OCI-LY7 (cell line): ENCODE results near the gene SMYD3. TPM values are rescaled to one million over a fixed set of nuclear protein-coding genes. Genes with fewer than 3 reads are reported as not detected.

Experiments used
- BruUV-seq: library from RNA; stranded (reverse); fragments of 400-500 nt; replicated peaks from 2 replicates; lab custom pipeline; 2021; lab: Mats Ljungman, UMichigan
- CTCF ChIA-PET: fragments of 300-600 bp; sonication (Branson Sonifier 250); formaldehyde crosslinking; loops from one replicate; lab custom pipeline; 2022; ENCODE audit warnings: antibody characterized with exemption; ENCODE audit not compliant: unreplicated experiment; lab: Charles Lee
- POLR2A ChIA-PET: fragments of 300-600 bp; sonication (Branson Sonifier 250); formaldehyde crosslinking; loops from one replicate; lab custom pipeline; 2022; ENCODE audit warnings: antibody characterized with exemption; lab: Charles Lee
- DNase-seq: peaks from one replicate; pipeline ENCODE4 v3.0.0-alpha.2; 2015; ENCODE audit warnings: low spot score
- H2AFZ ChIP-seq: fragments of 200-600 bp; sonication (generic), shearing (Covaris generic); 2 replicates; pipeline ENCODE4 v1.6.1; 2014; ENCODE audit warnings: mild to moderate bottlenecking, antibody characterized with exemption, low read length, moderate library complexity
- H3K27ac ChIP-seq: fragments of 200-600 bp; sonication (generic); 2 replicates; pipeline ENCODE4 v1.5.1; 2014; ENCODE audit warnings: mixed run types, low read depth, mild to moderate bottlenecking, moderate library complexity, low read length, inconsistent platforms; ENCODE audit not compliant: poor library complexity, severe bottlenecking
- H3K36me3 ChIP-seq: fragments of 200-600 bp; sonication (generic); 2 replicates; pipeline ENCODE4 v1.6.1; 2014; ENCODE audit warnings: mild to moderate bottlenecking, antibody characterized with exemption, low read length, moderate library complexity, mixed read lengths; ENCODE audit not compliant: insufficient read depth
- H3K4me1 ChIP-seq: fragments of 200-600 bp; sonication (generic); 2 replicates; pipeline ENCODE4 v1.5.1; 2014; ENCODE audit warnings: mild to moderate bottlenecking, low read length; ENCODE audit not compliant: insufficient read depth, poor library complexity, severe bottlenecking
- H3K4me2 ChIP-seq: fragments of 200-600 bp; sonication (generic); 2 replicates; pipeline ENCODE4 v1.6.1; 2014; ENCODE audit warnings: mild to moderate bottlenecking, low read length
- H3K4me3 ChIP-seq: fragments of 200-600 bp; sonication (generic); 2 replicates; pipeline ENCODE4 v1.5.1; 2014; ENCODE audit warnings: mild to moderate bottlenecking, low read depth, low read length; ENCODE audit not compliant: poor library complexity, severe bottlenecking
- H3K79me2 ChIP-seq: fragments of 200-600 bp; sonication (generic); 2 replicates; pipeline ENCODE4 v1.6.1; 2016; ENCODE audit warnings: low read depth, mild to moderate bottlenecking, low read length, moderate library complexity, mixed read lengths; ENCODE audit not compliant: insufficient read depth
- H3K9me2 ChIP-seq: fragments of 200-600 bp; sonication (generic); 2 replicates; pipeline ENCODE4 v1.6.1; 2016; ENCODE audit warnings: mild to moderate bottlenecking, low read length, mixed read lengths; ENCODE audit not compliant: insufficient read depth
- H3K9me3 ChIP-seq: fragments of 200-600 bp; sonication (generic); 2 replicates; pipeline ENCODE4 v1.6.1; 2014; ENCODE audit warnings: mild to moderate bottlenecking, mixed run types, low read length, mixed read lengths
- H4K20me1 ChIP-seq: fragments of 200-600 bp; sonication (generic); 2 replicates; pipeline ENCODE4 v1.6.1; 2014; ENCODE audit warnings: mild to moderate bottlenecking, antibody characterized with exemption, low read length, moderate library complexity, mixed read lengths; ENCODE audit not compliant: insufficient read depth
- CTCF ChIP-seq: fragments of 200-600 bp; sonication (generic); conservative IDR thresholded peaks from 2 replicates; pipeline ENCODE4 v1.5.1; 2014; ENCODE audit warnings: mild to moderate bottlenecking, antibody characterized with exemption, low read length, moderate library complexity, mixed read lengths
- EZH2phosphoT487 ChIP-seq: fragments of 200-600 bp; sonication (generic); IDR thresholded peaks from 2 replicates; pipeline ENCODE4 v1.6.1; 2018; ENCODE audit warnings: low read depth, borderline replicate concordance, mild to moderate bottlenecking, mixed run types, antibody characterized with exemption, low read length, moderate library complexity, mixed read lengths
- intact Hi-C: fragments of 100-400 bp; cut with micrococcal nuclease; formaldehyde crosslinking; loops from one replicate; pipeline ENCODE4 v1.10.0; 2022; ENCODE audit not compliant: unreplicated experiment
- total RNA-seq, 2 experiments: library from RNA; depleted of rRNA in 1 of 2; stranded (reverse); fragments of >200 nt in 1 of 2; shearing (Covaris generic) in 1 of 2; gene quantifications; 2 replicates each; pipeline ENCODE4 v1.2.3, GENCODE V29; 2014 to 2022

SMYD3 gene
- total RNA-seq, 2 experiments from 2014 or later = 28.9 to 34.5 TPM

- CTCF ChIA-PET = no interaction called here
- H3K9me3 ChIP-seq = no peaks in the 10 kb centered on the region
- H3K4me3 ChIP-seq = no peak overlapping the region
- no peaks in the 10 kb centered on the region for H3K9me2 ChIP-seq
- no peak overlapping the region for H3K27ac ChIP-seq
- TF ChIP-seq EZH2phosphoT487 = no peak
- no peak for TF ChIP-seq CTCF
- H2AFZ ChIP-seq = no peak overlapping the region
- H4K20me1 ChIP-seq = no peaks in the 10 kb centered on the region
- H3K79me2 ChIP-seq = no peaks in the 10 kb centered on the region
- no TSS peak for BruUV-seq
- no peak for DNase-seq
- H3K4me1 ChIP-seq = no peaks in the 10 kb centered on the region
- H3K4me2 ChIP-seq = no peak overlapping the region
- H3K36me3 ChIP-seq = no peaks in the 10 kb centered on the region
- intact Hi-C loops = no loop called here
- POLR2A ChIA-PET = no interaction called here
Observed at GRCh38 chr1:246064891-246065290, 442.2 kb downstream of the SMYD3 start.

- Histone ChIP-seq H4K20me1 (no peaks in the 10 kb centered on the region), H3K4me1 (no peaks in the 10 kb centered on the region), H3K9me3 (no peaks in the 10 kb centered on the region), H3K27ac (no peak overlapping the region), H3K4me2 (no peak overlapping the region), H3K9me2 (no peaks in the 10 kb centered on the region), H2AFZ (no peak overlapping the region), H3K36me3 (no peaks in the 10 kb centered on the region), H3K4me3 (no peak overlapping the region), H3K79me2 (no peaks in the 10 kb centered on the region)
- CTCF ChIA-PET = no interaction called here
- no peak for TF ChIP-seq EZH2phosphoT487
- TF ChIP-seq CTCF = no peak
- intact Hi-C loops = no loop called here
- no peak for DNase-seq
- POLR2A ChIA-PET = no interaction called here
- BruUV-seq = no TSS peak
Observed at GRCh38 chr1:246063013-246063616, 444.0 kb downstream of the SMYD3 start.

- Histone ChIP-seq H3K9me3 (no peaks in the 10 kb centered on the region), H3K9me2 (no peaks in the 10 kb centered on the region), H2AFZ (no peak overlapping the region), H4K20me1 (no peaks in the 10 kb centered on the region), H3K4me2 (no peak overlapping the region), H3K4me1 (no peaks in the 10 kb centered on the region), H3K4me3 (no peak overlapping the region), H3K79me2 (no peaks in the 10 kb centered on the region), H3K27ac (no peak overlapping the region), H3K36me3 (no peaks in the 10 kb centered on the region)
- ChIA-PET CTCF (no interaction called here), POLR2A (interaction anchor here (0.6 to 0.7 kb wide), 2 partner anchors 10 to 1800 kb away, joined by 3 read pairs; no protein-coding TSS in a partner anchor)
- TF ChIP-seq EZH2phosphoT487 (no peak), CTCF (no peak)
- intact Hi-C loops = no loop called here
- DNase-seq = no peak
- BruUV-seq = no TSS peak
Observed at GRCh38 chr1:246058466-246058865, 448.6 kb downstream of the SMYD3 start.
